Motor neuron (in vitro differentiated cells): ENCODE measurements around the gene FBLL1. TPM values are rescaled to one million over a fixed set of nuclear protein-coding genes. Genes with fewer than 3 reads are reported as not detected.

Experiments used
- total RNA-seq, 8 experiments: library from RNA; unstranded; fragments of 300-600 nt; gene quantifications; 2 replicates each; pipeline versions ENCODE4 v1.2.3 to v1.2.4, GENCODE V29; 2022

The FBLL1 gene
- total RNA-seq, 8 experiments from 2014 or later, result 4.7 to 65.8 (median 37.1) TPM

Other genes with a start within 250 kb of the FBLL1 start
- gene WWC1, start 237.7 kb upstream of the FBLL1 start, total RNA-seq, result 10 to 100 TPM in 3 of 8 experiments, 1 to 10 TPM in 5; 5.6 to 74.1 (median 8.9) TPM
- gene RARS1, start 42.8 kb upstream of the FBLL1 start, total RNA-seq, result 100 to 1,000 TPM in 4 of 8 experiments, 10 to 100 TPM in 4; 69.1 to 244 (median 97.5) TPM
- gene PANK3, start 50.1 kb downstream of the FBLL1 start, total RNA-seq, result 10 to 100 TPM; 44.3 to 82.0 (median 65.6) TPM